ENCODE measurements around the gene SLC35C1. TPM values are rescaled to one million over a fixed set of nuclear protein-coding genes. Genes with fewer than 3 reads are reported as not detected.

Gene SLC35C1
- 23.3 and 24.5 TPM in 2 replicates for total RNA-seq

GRCh38 chr11:45804761-45805304 lies at the start of gene SLC35C1:
SLC35C1 (plus strand) TSS chr11:45805149; CDS start chr11:45805802, 653 bp downstream.

DNA sequence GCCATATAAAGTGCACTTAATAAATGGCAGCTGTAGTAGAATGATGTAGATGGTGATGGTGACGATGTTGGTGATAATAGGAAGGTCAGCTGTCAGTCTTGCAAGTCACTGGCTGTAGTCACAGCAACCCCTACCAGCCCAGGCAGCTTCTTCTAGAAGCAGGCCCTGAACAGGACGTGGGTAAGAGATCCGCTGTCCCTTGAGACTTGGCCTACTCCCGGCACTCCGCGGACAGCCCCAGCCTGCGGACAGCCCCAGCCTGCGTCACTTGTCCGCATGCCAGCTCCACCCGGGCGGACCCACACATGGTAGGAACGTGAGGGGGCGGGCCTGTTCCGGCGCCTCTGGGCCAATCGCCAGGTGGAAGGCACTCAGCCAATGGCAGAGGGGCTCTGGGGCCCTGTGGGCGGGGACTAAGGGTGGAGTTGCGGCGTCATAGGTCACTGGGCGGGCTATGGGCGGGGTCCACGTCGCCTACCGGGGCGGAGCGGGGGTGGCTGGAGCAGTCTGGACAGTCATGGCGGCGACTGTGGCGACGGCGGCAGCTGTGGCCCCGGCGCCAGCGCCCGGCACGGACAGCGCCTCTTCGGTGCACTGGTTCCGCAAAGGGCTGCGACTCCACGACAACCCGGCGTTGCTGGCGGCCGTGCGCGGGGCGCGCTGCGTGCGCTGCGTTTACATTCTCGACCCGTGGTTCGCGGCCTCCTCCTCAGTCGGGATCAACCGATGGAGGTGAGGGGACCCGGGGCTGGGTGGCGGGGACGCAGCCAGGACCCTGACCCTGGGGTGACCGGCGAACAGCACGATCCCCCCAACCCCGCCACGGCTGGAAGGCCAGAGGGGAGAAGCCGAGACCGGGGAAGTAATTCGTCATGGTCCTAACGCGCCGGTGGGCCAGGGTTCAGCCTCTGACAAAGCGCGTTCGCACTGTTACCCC lies 42.3 kb downstream of the SLC35C1 start, which contains the start of gene CRY2:
Gene CRY2 (plus strand): TSS at position 502 of the 937 bp plus-strand sequence. CDS start 16 bp downstream, at position 518.

Other genes with a start within 250 kb of the SLC35C1 start
- gene CHST1, start 139.5 kb upstream of the SLC35C1 start, total RNA-seq: 12.3 and 24.9 TPM in 2 replicates
- gene CRY2, start 42.3 kb downstream of the SLC35C1 start, total RNA-seq: 6.8 and 9.7 TPM in 2 replicates
- 11.4 and 19.1 TPM in 2 replicates for gene MAPK8IP1, start 80.5 kb downstream of the SLC35C1 start, total RNA-seq
- 0.65 TPM in 1 of 2 replicates, not detected in the other for gene FREY1, start 102.1 kb downstream of the SLC35C1 start, total RNA-seq
- gene PEX16, start 112.7 kb downstream of the SLC35C1 start, total RNA-seq: 29.8 and 39.9 TPM in 2 replicates
- not detected in 2 replicates for gene LARGE2, start 117.5 kb downstream of the SLC35C1 start, total RNA-seq

Measured in cardiac atrium fibroblast (primary cell).